ENCODE results near the gene OPA1.

DNA sequence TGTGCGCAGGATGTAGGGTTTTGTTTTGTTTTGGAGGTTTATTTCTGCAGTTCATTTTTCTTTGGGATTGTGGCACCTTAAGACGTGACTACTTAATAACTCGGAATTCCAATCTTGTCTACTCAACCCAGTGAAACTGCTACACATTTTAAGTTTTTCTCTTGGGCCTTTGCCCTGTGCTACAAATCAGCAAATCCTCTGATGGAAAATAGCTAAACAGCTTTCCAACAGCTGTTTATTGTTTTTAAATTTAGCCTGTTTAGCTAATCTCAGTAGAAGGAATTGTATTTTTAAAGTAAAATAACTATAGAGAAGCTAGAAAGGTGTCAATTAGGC lies 48.4 kb downstream of the OPA1 start:
- TF ChIP-seq, protein P1, sequence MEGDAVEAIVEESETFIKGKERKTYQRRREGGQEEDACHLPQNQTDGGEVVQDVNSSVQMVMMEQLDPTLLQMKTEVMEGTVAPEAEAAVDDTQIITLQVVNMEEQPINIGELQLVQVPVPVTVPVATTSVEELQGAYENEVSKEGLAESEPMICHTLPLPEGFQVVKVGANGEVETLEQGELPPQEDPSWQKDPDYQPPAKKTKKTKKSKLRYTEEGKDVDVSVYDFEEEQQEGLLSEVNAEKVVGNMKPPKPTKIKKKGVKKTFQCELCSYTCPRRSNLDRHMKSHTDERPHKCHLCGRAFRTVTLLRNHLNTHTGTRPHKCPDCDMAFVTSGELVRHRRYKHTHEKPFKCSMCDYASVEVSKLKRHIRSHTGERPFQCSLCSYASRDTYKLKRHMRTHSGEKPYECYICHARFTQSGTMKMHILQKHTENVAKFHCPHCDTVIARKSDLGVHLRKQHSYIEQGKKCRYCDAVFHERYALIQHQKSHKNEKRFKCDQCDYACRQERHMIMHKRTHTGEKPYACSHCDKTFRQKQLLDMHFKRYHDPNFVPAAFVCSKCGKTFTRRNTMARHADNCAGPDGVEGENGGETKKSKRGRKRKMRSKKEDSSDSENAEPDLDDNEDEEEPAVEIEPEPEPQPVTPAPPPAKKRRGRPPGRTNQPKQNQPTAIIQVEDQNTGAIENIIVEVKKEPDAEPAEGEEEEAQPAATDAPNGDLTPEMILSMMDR (conservative IDR thresholded peaks at IDR 0.05), result no peak
- no peak for TF ChIP-seq ZFX (IDR thresholded peaks at IDR 0.05)

All from C4-2B (cell line).